HCT116 (cell line): ENCODE data around the gene HOXD10. TPM values are rescaled to one million over a fixed set of nuclear protein-coding genes. Genes with fewer than 3 reads are reported as not detected.

Experiments
- ATAC-seq: fragments of 200-7000 bp; cut with Tn5 transposase; 2 replicates; pipeline ENCODE4 v1.9.1; 2020; ENCODE audit warnings: mild to moderate bottlenecking, moderate library complexity
- BruUV-seq: library from RNA; stranded (reverse); fragments of 400-500 nt; replicated peaks from 2 replicates; lab custom pipeline; 2021; lab: Mats Ljungman, UMichigan
- CTCF ChIA-PET: fragments of 300-600 bp; sonication (Branson Sonifier 250); formaldehyde crosslinking; loops from one replicate; lab custom pipeline; 2021; ENCODE audit warnings: antibody characterized with exemption; lab: Charles Lee
- POLR2A ChIA-PET: fragments of 300-600, 350-600 bp; sonication (Branson Sonifier 250); formaldehyde crosslinking; loops from one replicate; lab custom pipeline; 2021; ENCODE audit warnings: antibody characterized with exemption; lab: Charles Lee
- RAD21 ChIA-PET, 2 experiments: fragments of 300-600 bp; sonication (Branson Sonifier 250); formaldehyde crosslinking; loops; one replicate each; lab custom pipeline; 2023; ENCODE audit warnings: low total read pairs in 2 of 2; ENCODE audit not compliant: uncharacterized antibody in 2 of 2, unreplicated experiment in 2 of 2, low non-redundant PET in 1 of 2; lab: Charles Lee
- DNase-seq: peaks from one replicate; pipeline ENCODE4 v3.0.0-alpha.2; 2010; ENCODE audit warnings: low read depth, low spot score
- H2AFZ ChIP-seq: fragments of 200-600 bp; shearing (Covaris generic), sonication (generic); 2 replicates; pipeline ENCODE4 v1.6.1; 2017; ENCODE audit warnings: low read depth, mixed run types, mixed read lengths, antibody characterized with exemption, low read length; ENCODE audit not compliant: poor library complexity, severe bottlenecking
- H3K27ac ChIP-seq: 2 replicates; pipeline ENCODE4 v1.5.1; 2012; ENCODE audit warnings: low read depth, low read length
- H3K27me3 ChIP-seq: fragments of 200-600 bp; sonication (generic); 2 replicates; pipeline ENCODE4 v1.6.1; 2016; ENCODE audit warnings: mixed run types, low read length, mixed read lengths; ENCODE audit not compliant: insufficient read depth
- H3K36me3 ChIP-seq, 2 experiments: fragments of 200-500 bp in 1 of 2; fragments of 200-600 bp in 1 of 2; sonication (Bioruptor generic) in 1 of 2; sonication (generic) in 1 of 2; 2 replicates each; pipeline versions ENCODE4 v1.5.1 to v1.6.1; 2014 to 2016; ENCODE audit warnings: low read length in 2 of 2, inconsistent platforms in 1 of 2, mixed read lengths in 1 of 2, mixed run types in 1 of 2; ENCODE audit not compliant: insufficient read depth in 2 of 2, control insufficient read depth in 1 of 2
- H3K4me1 ChIP-seq, 2 experiments: fragments of 200-600 bp in 1 of 2; sonication (generic) in 1 of 2; 2 replicates each; pipeline versions ENCODE4 v1.5.1 to v1.6.1; 2012 to 2017; ENCODE audit warnings: low read length in 2 of 2, inconsistent platforms in 1 of 2, mild to moderate bottlenecking in 1 of 2, mixed read lengths in 1 of 2, mixed run types in 1 of 2, moderate library complexity in 1 of 2; ENCODE audit not compliant: insufficient read depth in 2 of 2, control insufficient read depth in 1 of 2
- H3K4me2 ChIP-seq: fragments of 200-600 bp; sonication (generic); 2 replicates; pipeline ENCODE4 v1.6.1; 2017; ENCODE audit warnings: mixed run types, low read length, mixed read lengths
- H3K4me3 ChIP-seq, 2 experiments: fragments of 200-600 bp in 1 of 2; sonication (generic) in 1 of 2; replicated peaks in 1 of 2; 2 replicates each; pipeline ENCODE4 v1.5.1; 2011 to 2016; ENCODE audit warnings: low read length in 2 of 2, control low read depth in 1 of 2, low read depth in 1 of 2, mild to moderate bottlenecking in 1 of 2, mixed read lengths in 1 of 2, mixed run types in 1 of 2
- H3K79me2 ChIP-seq: fragments of 200-600 bp; sonication (generic); 2 replicates; pipeline ENCODE4 v1.6.1; 2017; ENCODE audit warnings: mild to moderate bottlenecking, mixed run types, low read length, moderate library complexity, mixed read lengths; ENCODE audit not compliant: insufficient read depth
- H3K9ac ChIP-seq: fragments of 200-600 bp; sonication (generic); 2 replicates; pipeline ENCODE4 v1.6.1; 2016; ENCODE audit warnings: low read length, mixed read lengths
- H3K9me2 ChIP-seq: fragments of 200-600 bp; sonication (generic), shearing (Covaris generic); 2 replicates; pipeline ENCODE4 v1.6.1; 2017; ENCODE audit warnings: mixed run types, mild to moderate bottlenecking, moderate library complexity; ENCODE audit not compliant: insufficient read depth
- H3K9me3 ChIP-seq, 2 experiments: fragments of 200-500 bp in 1 of 2; fragments of 200-600 bp in 1 of 2; sonication (Bioruptor generic) in 1 of 2; sonication (generic) in 1 of 2; 2 replicates each; pipeline ENCODE4 v1.6.1; 2014 to 2017; ENCODE audit warnings: low read length in 2 of 2, mixed read lengths in 2 of 2, inconsistent platforms in 1 of 2, low read depth in 1 of 2, mild to moderate bottlenecking in 1 of 2, mixed run types in 1 of 2, moderate library complexity in 1 of 2; ENCODE audit not compliant: control insufficient read depth in 1 of 2, insufficient read depth in 1 of 2
- H4K20me1 ChIP-seq: fragments of 200-600 bp; sonication (generic), shearing (Covaris generic); 2 replicates; pipeline ENCODE4 v1.6.1; 2017; ENCODE audit warnings: mixed run types, mild to moderate bottlenecking, moderate library complexity; ENCODE audit not compliant: insufficient read depth
- ATF3 ChIP-seq: IDR thresholded peaks from 2 replicates; pipeline ENCODE4 v1.6.1; 2012
- CEBPB ChIP-seq: IDR thresholded peaks from 2 replicates; pipeline ENCODE4 v1.6.1; 2012; ENCODE audit warnings: low read depth
- EZH2 ChIP-seq: fragments of 200-600 bp; sonication (generic); IDR thresholded peaks from 2 replicates; pipeline ENCODE4 v1.6.1; 2017; ENCODE audit warnings: antibody characterized with exemption, mixed run types
- EZH2phosphoT487 ChIP-seq: fragments of 200-600 bp; IDR thresholded peaks from 2 replicates; pipeline ENCODE4 v1.6.1; 2018; ENCODE audit warnings: antibody characterized with exemption, borderline replicate concordance
- JUND ChIP-seq: IDR thresholded peaks from 2 replicates; pipeline ENCODE4 v1.6.1; 2012
- RAD21 ChIP-seq: IDR thresholded peaks from 2 replicates; pipeline ENCODE4 v1.6.1; 2012; ENCODE audit warnings: low read depth, mild to moderate bottlenecking
- SIN3A ChIP-seq: IDR thresholded peaks from 2 replicates; pipeline ENCODE4 v1.6.1; 2012; ENCODE audit warnings: low read depth
- SP1 ChIP-seq: IDR thresholded peaks from 2 replicates; pipeline ENCODE4 v1.6.1; 2012; ENCODE audit warnings: low read depth
- TCF7L2 ChIP-seq: IDR thresholded peaks from 2 replicates; pipeline ENCODE4 v1.7.0; 2011; ENCODE audit warnings: borderline replicate concordance, inconsistent platforms; ENCODE audit not compliant: insufficient read depth, insufficient read length; ENCODE audit errors: extremely low read depth
- YY1 ChIP-seq: IDR thresholded peaks from 2 replicates; pipeline ENCODE4 v1.6.1; 2011; ENCODE audit warnings: low read length, low read depth, moderate library complexity, mild to moderate bottlenecking; ENCODE audit not compliant: insufficient replicate concordance; ENCODE audit errors: extremely low read depth
- ZBTB33 ChIP-seq: IDR thresholded peaks from 2 replicates; pipeline ENCODE4 v1.6.1; 2011; ENCODE audit warnings: mild to moderate bottlenecking, low read length, moderate library complexity; ENCODE audit not compliant: insufficient replicate concordance; ENCODE audit errors: extremely low read depth
- ZFX ChIP-seq: fragments of 450-650 bp; IDR thresholded peaks from 2 replicates; pipeline ENCODE4 v1.6.1; 2017
- intact Hi-C: fragments of 100-400 bp; cut with micrococcal nuclease; formaldehyde crosslinking; loops from 2 replicates; pipeline ENCODE4 v1.10.0; 2022
- total RNA-seq: library from RNA; stranded (reverse); gene quantifications from one replicate; pipeline ENCODE4 v1.2.1, GENCODE V29; 2021; ENCODE audit not compliant: unreplicated experiment

The HOXD10 gene
- total RNA-seq, 1 experiment from 2014 or later: not detected

- Histone ChIP-seq H3K4me3 (no peak overlapping the region), H3K36me3 (no peaks in the 10 kb centered on the region), H2AFZ (no peak overlapping the region), H3K27ac (no peak overlapping the region), H3K9me3 (no peaks in the 10 kb centered on the region), H3K27me3 (no peaks in the 10 kb centered on the region), H3K9ac (no peak overlapping the region), H3K9me2 (no peaks in the 10 kb centered on the region), H3K79me2 (no peaks in the 10 kb centered on the region), H3K4me2 (no peak overlapping the region), H3K4me1 (peaks cover 5 to 18% of the 10 kb centered on the region in 2 experiments; a peak in 3 of 4 replicates), H4K20me1 (no peaks in the 10 kb centered on the region)
- ChIA-PET CTCF (no interaction called here), RAD21 (interaction anchor here in 1 of 2 experiments (0.7 kb wide), 1 partner anchor 732 kb away, joined by 3 read pairs; no protein-coding TSS in a partner anchor), POLR2A (no interaction called here)
- no peak for DNase-seq
- no peak for ATAC-seq
- BruUV-seq: no TSS peak
- no peak for TF ChIP-seq YY1
- no peak for TF ChIP-seq EZH2
- TF ChIP-seq RAD21: no peak
- no peak for TF ChIP-seq EZH2phosphoT487
- intact Hi-C loops: loop anchor here (5.0 kb wide), 1 partner anchor 1327 kb away; no protein-coding TSS in a partner anchor
Observed at GRCh38 chr2:176099159-176099727, 17.3 kb upstream of the HOXD10 start.

GRCh38 chr2:176099728-176100546 is 16.6 kb upstream of the HOXD10 start, which contains the start of gene HOXD12:
Gene HOXD12 (plus strand): TSS chr2:176099795. CDS start chr2:176099802, 7 bp downstream.
- Histone ChIP-seq H3K27ac (no peak within 1 kb of the TSS), H2AFZ (no peak within 1 kb of the TSS), H3K9me3 (no peaks in the 10 kb centered on the region), H3K36me3 (no peaks in the 10 kb centered on the region), H3K4me1 (peaks cover 5 to 18% of the 10 kb centered on the region in 2 experiments; a peak in 3 of 4 replicates), H3K79me2 (no peaks in the 10 kb centered on the region), H4K20me1 (no peaks in the 10 kb centered on the region), H3K4me2 (no peak within 1 kb of the TSS), H3K9me2 (no peaks in the 10 kb centered on the region), H3K9ac (no peak within 1 kb of the TSS), H3K4me3 (no peak within 1 kb of the TSS), H3K27me3 (no peaks in the 10 kb centered on the region)
- no peak for ATAC-seq
- ChIA-PET POLR2A (no interaction called here), CTCF (no interaction called here), RAD21 (no interaction called here)
- BruUV-seq: no TSS peak
- no peak for DNase-seq
- TF ChIP-seq ATF3: no peak
- TF ChIP-seq ZFX: no peak
- TF ChIP-seq ZBTB33: no peak
- TF ChIP-seq TCF7L2: no peak
- no peak for TF ChIP-seq SP1
- TF ChIP-seq YY1: no peak
- no peak for TF ChIP-seq JUND
- no peak for TF ChIP-seq CEBPB
- TF ChIP-seq SIN3A: no peak
- TF ChIP-seq RAD21: no peak
- intact Hi-C loops: loop anchor here (5.0 kb wide), 1 partner anchor 1328 kb away; no protein-coding TSS in a partner anchor
